A673 (cell line): ENCODE data around the gene SLFN11. TPM values are rescaled to one million over a fixed set of nuclear protein-coding genes. Genes with fewer than 3 reads are reported as not detected.
A peak's percentile ranks its signal among the peaks of the same experiment; 100 is the strongest.
"Not testable (repeated sequence)": the region's sequence is repeated elsewhere in the genome, so short reads cannot be mapped to it uniquely, and the experiment has no call there.

ENCODE experiments used
- Bru-seq: library from RNA; stranded (reverse); fragments of 400-500 nt; gene quantifications from one replicate; lab custom pipeline; 2021; lab: Mats Ljungman, UMichigan
- BruChase-seq, 2 experiments: library from RNA; stranded (reverse); fragments of 400-500 nt; gene quantifications; one replicate each; lab custom pipeline; 2021; lab: Mats Ljungman, UMichigan
- BruUV-seq: library from RNA; stranded (reverse); fragments of 400-500 nt; replicated peaks from 2 replicates; lab custom pipeline; 2021; lab: Mats Ljungman, UMichigan
- CTCF ChIA-PET: fragments of 300-600 bp; sonication (Branson Sonifier 250); formaldehyde crosslinking; loops from one replicate; lab custom pipeline; 2022; ENCODE audit warnings: antibody characterized with exemption; lab: Charles Lee
- POLR2A ChIA-PET: fragments of 300-600 bp; sonication (Branson Sonifier 250); formaldehyde crosslinking; loops from one replicate; lab custom pipeline; 2022; ENCODE audit warnings: antibody characterized with exemption; ENCODE audit not compliant: low non-redundant PET; lab: Charles Lee
- DNase-seq: peaks from one replicate; pipeline ENCODE4 v3.0.0-alpha.2; 2015; ENCODE audit warnings: low spot score
- H3K27ac ChIP-seq: fragments of 200-600 bp; sonication (generic); 2 replicates; pipeline ENCODE4 v1.5.1; 2016; ENCODE audit warnings: mixed run types, low read depth, mild to moderate bottlenecking, mixed read lengths, antibody characterized with exemption, low read length; ENCODE audit not compliant: poor library complexity, severe bottlenecking
- H3K27me3 ChIP-seq: fragments of 200-600 bp; sonication (generic); replicated peaks from 2 replicates; pipeline ENCODE4 v1.6.1; 2017; ENCODE audit warnings: mixed run types, low read depth, mild to moderate bottlenecking, mixed read lengths, antibody characterized with exemption, low read length; ENCODE audit not compliant: insufficient read depth, poor library complexity
- H3K36me3 ChIP-seq: fragments of 200-600 bp; sonication (generic); 2 replicates; pipeline ENCODE4 v1.6.1; 2016; ENCODE audit warnings: mixed run types, mild to moderate bottlenecking, mixed read lengths, antibody characterized with exemption, low read length; ENCODE audit not compliant: insufficient read depth, poor library complexity, severe bottlenecking
- H3K4me1 ChIP-seq: fragments of 200-600 bp; sonication (generic); 2 replicates; pipeline ENCODE4 v1.6.1; 2017; ENCODE audit warnings: mixed run types, mild to moderate bottlenecking, mixed read lengths, antibody characterized with exemption, low read length; ENCODE audit not compliant: insufficient read depth, poor library complexity, severe bottlenecking
- H3K4me3 ChIP-seq: fragments of 200-600 bp; sonication (generic); 2 replicates; pipeline ENCODE4 v1.5.1; 2016; ENCODE audit warnings: low read depth, mixed run types, mild to moderate bottlenecking, mixed read lengths, low read length; ENCODE audit not compliant: poor library complexity, severe bottlenecking
- H3K9me3 ChIP-seq: fragments of 200-600 bp; sonication (generic); 2 replicates; pipeline ENCODE4 v1.6.1; 2016; ENCODE audit warnings: mixed run types, low read depth, mild to moderate bottlenecking, mixed read lengths, antibody characterized with exemption, low read length; ENCODE audit not compliant: poor library complexity, severe bottlenecking
- CTCF ChIP-seq: fragments of 300-800, 200-600 bp; sonication (generic); conservative IDR thresholded peaks from 2 replicates; pipeline ENCODE4 v1.5.1; 2017; ENCODE audit warnings: low read depth, mild to moderate bottlenecking, antibody characterized with exemption, low read length, moderate library complexity, mixed read lengths
- EZH2 ChIP-seq: fragments of 200-600 bp; sonication (generic); IDR thresholded peaks from 2 replicates; pipeline ENCODE4 v1.6.1; 2017; ENCODE audit warnings: borderline replicate concordance, low read depth, mild to moderate bottlenecking, mixed read lengths, antibody characterized with exemption, low read length; ENCODE audit not compliant: poor library complexity, severe bottlenecking
- intact Hi-C: fragments of 100-400 bp; cut with micrococcal nuclease; formaldehyde crosslinking; loops from one replicate; pipeline ENCODE4 v1.10.0; 2022; ENCODE audit not compliant: unreplicated experiment
- long read RNA-seq: library from polyadenylated mRNA; stranded (forward); transcript quantifications from one replicate; pipeline ENCODE4 v2.0.0, GENCODE V29; 2022
- total RNA-seq: library from RNA; stranded (reverse); gene quantifications from 2 replicates; pipeline ENCODE4 v1.2.3, GENCODE V29; 2021

SLFN11 gene
- 132 and 141 TPM in 2 replicates for total RNA-seq
- Bru-seq, nascent RNA = percentile 98 among the genes with signal in this experiment
- BruChase-seq, experiment 1, labeled RNA remaining after a 2-hour chase = percentile 99 among the genes with signal in this experiment
- BruChase-seq, experiment 2, labeled RNA remaining after a 6-hour chase = percentile 90 among the genes with signal in this experiment
- long read RNA-seq, full-length matches to known transcripts = 14 of 93 reads
- long read RNA-seq, partial matches to known transcripts = 18 of 93 reads
- long read RNA-seq, other reads (novel, unspliced or antisense) = 61 of 93 reads

- CTCF ChIA-PET = no interaction called here
- no peaks in the 10 kb centered on the region for H3K27me3 ChIP-seq
- H3K27ac ChIP-seq = peak within 1 kb of the TSS; percentile 98
Observed at GRCh38 chr17:35373534-35373983, at the start of gene SLFN11. Gene SLFN11 (minus strand): TSS chr17:35373621. CDS start chr17:35363807, 9,814 bp downstream.

GRCh38 chr17:35421069-35421468 lies 47.6 kb upstream of the SLFN11 start:
- H3K9me3 ChIP-seq, H3K27me3 ChIP-seq, intact Hi-C loops, BruUV-seq, H3K36me3 ChIP-seq, H3K4me1 ChIP-seq, POLR2A ChIA-PET, H3K27ac ChIP-seq, H3K4me3 ChIP-seq, DNase-seq, CTCF ChIA-PET: not testable (repeated sequence)

More at GRCh38 chr17:35373534-35373983, at the start of gene SLFN11:
- POLR2A ChIA-PET = interaction anchor here (0.6 to 0.9 kb wide), 3 partner anchors 15 to 161 kb away, joined by 3 to 4 read pairs (median 3); no protein-coding TSS in a partner anchor
- intact Hi-C loops = loop anchor here (5.0 kb wide), 1 partner anchor 159 kb away; no protein-coding TSS in a partner anchor
- peaks cover 19% of the 10 kb centered on the region for H3K36me3 ChIP-seq
- peaks cover 4% of the 10 kb centered on the region for H3K9me3 ChIP-seq
- TF ChIP-seq EZH2 (no peak), CTCF (no peak)
- peaks cover 6% of the 10 kb centered on the region for H3K4me1 ChIP-seq
- DNase-seq = peak; percentile 93
- BruUV-seq = no TSS peak
- peak within 1 kb of the TSS; percentile 75 for H3K4me3 ChIP-seq

- Histone ChIP-seq H3K4me1 (no peaks in the 10 kb centered on the region), H3K27me3 (no peaks in the 10 kb centered on the region), H3K9me3 (no peaks in the 10 kb centered on the region), H3K36me3 (no peaks in the 10 kb centered on the region), H3K4me3 (no peak overlapping the region), H3K27ac (no peak overlapping the region)
- POLR2A ChIA-PET = no interaction called here
- intact Hi-C loops = no loop called here
- CTCF ChIA-PET = no interaction called here
- BruUV-seq = no TSS peak
- DNase-seq = no peak
- TF ChIP-seq CTCF (no peak), EZH2 (no peak)
Observed at GRCh38 chr17:35416659-35417058, 43.2 kb upstream of the SLFN11 start.

- BruUV-seq, intact Hi-C loops, CTCF ChIA-PET, H3K27ac ChIP-seq, DNase-seq, H3K9me3 ChIP-seq, H3K4me3 ChIP-seq, H3K4me1 ChIP-seq, H3K27me3 ChIP-seq, POLR2A ChIA-PET, H3K36me3 ChIP-seq: not testable (repeated sequence)
Observed at GRCh38 chr17:35414707-35415106, 41.3 kb upstream of the SLFN11 start.
